WERI-Rb-1 (cell line): ENCODE results near the gene COL4A1.

Source experiments
- DNase-seq: peaks from one replicate; pipeline ENCODE4 v3.0.0-alpha.2; 2020
- H3K27ac ChIP-seq: fragments of 250-450 bp; sonication (Bioruptor Pico); 2 replicates; pipeline ENCODE4 v1.5.1; 2020; ENCODE audit warnings: mild to moderate bottlenecking, moderate library complexity
- H3K27me3 ChIP-seq: fragments of 250-450 bp; sonication (Bioruptor Pico); 2 replicates; pipeline ENCODE4 v1.5.1; 2021; ENCODE audit warnings: mild to moderate bottlenecking, low read depth, moderate library complexity; ENCODE audit not compliant: insufficient read depth, severe bottlenecking
- H3K36me3 ChIP-seq: fragments of 250-450 bp; sonication (Bioruptor Pico); 2 replicates; pipeline ENCODE4 v1.5.1; 2020; ENCODE audit warnings: mild to moderate bottlenecking, moderate library complexity
- H3K4me3 ChIP-seq: 2 replicates; pipeline ENCODE4 v1.5.1; 2011; ENCODE audit warnings: low read depth, mild to moderate bottlenecking, control low read depth, low read length
- H3K9me3 ChIP-seq: fragments of 250-450 bp; sonication (Bioruptor Pico); 2 replicates; pipeline ENCODE4 v1.5.1; 2021; ENCODE audit warnings: mild to moderate bottlenecking, moderate library complexity; ENCODE audit not compliant: severe bottlenecking
- CTCF ChIP-seq: IDR thresholded peaks from 2 replicates; pipeline ENCODE4 v1.5.1; 2011; ENCODE audit warnings: low read depth, mild to moderate bottlenecking, control low read depth, inconsistent platforms, low read length

Gene COL4A1

GRCh38 chr13:110229905-110230563, 76.9 kb downstream of the COL4A1 start:
- H3K4me3 ChIP-seq: no peak overlapping the region
- no peaks in the 10 kb centered on the region for H3K9me3 ChIP-seq
- no peaks in the 10 kb centered on the region for H3K36me3 ChIP-seq
- TF ChIP-seq CTCF: no peak
- DNase-seq: no peak
- H3K27me3 ChIP-seq: no peaks in the 10 kb centered on the region
- no peak overlapping the region for H3K27ac ChIP-seq

- no peak for DNase-seq
- no peak overlapping the region for H3K4me3 ChIP-seq
- no peak for TF ChIP-seq CTCF
- no peaks in the 10 kb centered on the region for H3K9me3 ChIP-seq
- no peaks in the 10 kb centered on the region for H3K27me3 ChIP-seq
- no peak overlapping the region for H3K27ac ChIP-seq
- H3K36me3 ChIP-seq: no peaks in the 10 kb centered on the region
Observed at GRCh38 chr13:110228936-110229904, 77.7 kb downstream of the COL4A1 start.

GRCh38 chr13:110227864-110228643, 78.9 kb downstream of the COL4A1 start:
- no peaks in the 10 kb centered on the region for H3K27me3 ChIP-seq
- TF ChIP-seq CTCF: no peak
- no peaks in the 10 kb centered on the region for H3K36me3 ChIP-seq
- H3K9me3 ChIP-seq: no peaks in the 10 kb centered on the region
- DNase-seq: no peak
- no peak overlapping the region for H3K27ac ChIP-seq
- no peak overlapping the region for H3K4me3 ChIP-seq

- Histone ChIP-seq H3K27me3 (no peaks in the 10 kb centered on the region), H3K36me3 (no peaks in the 10 kb centered on the region), H3K4me3 (no peak overlapping the region), H3K9me3 (no peaks in the 10 kb centered on the region), H3K27ac (no peak overlapping the region)
- no peak for DNase-seq
- no peak for TF ChIP-seq CTCF
Observed at GRCh38 chr13:110227416-110227815, 79.5 kb downstream of the COL4A1 start.

- TF ChIP-seq CTCF: no peak
- Histone ChIP-seq H3K36me3 (no peaks in the 10 kb centered on the region), H3K4me3 (no peak overlapping the region), H3K27me3 (no peaks in the 10 kb centered on the region), H3K9me3 (no peaks in the 10 kb centered on the region), H3K27ac (no peak overlapping the region)
- DNase-seq: no peak
Observed at GRCh38 chr13:110225609-110226574, 81.1 kb downstream of the COL4A1 start.
